GM12878 (cell line): ENCODE results near the gene REXO1. TPM values are rescaled to one million over a fixed set of nuclear protein-coding genes. Genes with fewer than 3 reads are reported as not detected.

ENCODE experiments used
- CBFB ChIP-seq: IDR thresholded peaks from 2 replicates; pipeline ENCODE4 v1.6.1; 2016; ENCODE audit warnings: antibody characterized with exemption, low read depth
- FOS ChIP-seq: IDR thresholded peaks from 3 replicates; pipeline ENCODE4 v1.6.1; 2011; ENCODE audit warnings: borderline replicate concordance; ENCODE audit not compliant: insufficient read length; ENCODE audit errors: extremely low read depth
- GABPA ChIP-seq: IDR thresholded peaks from 2 replicates; pipeline ENCODE4 v1.6.1; 2014; ENCODE audit warnings: antibody characterized with exemption, low read depth, mild to moderate bottlenecking, inconsistent platforms
- MXI1 ChIP-seq: fragments of 150-350 bp; IDR thresholded peaks from 2 replicates; pipeline ENCODE4 v1.6.1; 2011; ENCODE audit warnings: low read depth, mild to moderate bottlenecking, inconsistent platforms, low read length, improper control_type of control experiment
- PML ChIP-seq: IDR thresholded peaks from 2 replicates; pipeline ENCODE4 v1.6.1; 2012; ENCODE audit warnings: low read length, inconsistent platforms
- POLR2A ChIP-seq: IDR thresholded peaks from 2 replicates; pipeline ENCODE4 v1.6.1; 2011; ENCODE audit warnings: low read depth, mild to moderate bottlenecking, low read length
- POLR2AphosphoS2 ChIP-seq: IDR thresholded peaks from 2 replicates; pipeline ENCODE4 v1.6.1; 2011; ENCODE audit warnings: low read depth, mild to moderate bottlenecking, low read length, improper control_type of control experiment, moderate library complexity
- POLR2AphosphoS5 ChIP-seq: IDR thresholded peaks from 2 replicates; pipeline ENCODE4 v1.6.1; 2011; ENCODE audit warnings: mild to moderate bottlenecking, low read length, inconsistent platforms
- SIN3A ChIP-seq: IDR thresholded peaks from 2 replicates; pipeline ENCODE4 v1.6.1; 2012; ENCODE audit warnings: low read depth, low read length, improper control_type of control experiment
- SMAD5 ChIP-seq: IDR thresholded peaks from 2 replicates; pipeline ENCODE4 v1.6.1; 2016; ENCODE audit warnings: antibody characterized with exemption, low read depth
- SUZ12 ChIP-seq: fragments of 200-600 bp; sonication (generic); IDR thresholded peaks from one replicate; pipeline ENCODE4 v1.6.1; 2018; ENCODE audit warnings: antibody characterized with exemption, mild to moderate bottlenecking; ENCODE audit not compliant: unreplicated experiment
- WRNIP1 ChIP-seq: IDR thresholded peaks from 2 replicates; pipeline ENCODE4 v1.6.1; 2011; ENCODE audit warnings: low read depth, low read length, improper control_type of control experiment, borderline replicate concordance
- YY1 ChIP-seq: IDR thresholded peaks from 2 replicates; pipeline ENCODE4 v1.6.1; 2011; ENCODE audit warnings: low read depth, mild to moderate bottlenecking, low read length
- ZNF207 ChIP-seq: fragments of 450-650 bp; IDR thresholded peaks from 2 replicates; pipeline ENCODE4 v1.6.1; 2014; ENCODE audit warnings: antibody characterized with exemption, mild to moderate bottlenecking, borderline replicate concordance
- ZNF24 ChIP-seq: fragments of 450-650 bp; IDR thresholded peaks from 2 replicates; pipeline ENCODE4 v1.6.1; 2017; ENCODE audit warnings: antibody characterized with exemption, mild to moderate bottlenecking
- polyA plus RNA-seq, 11 experiments: library from polyadenylated mRNA; depleted of rRNA in 4 of 11; unstranded in 6 of 11; stranded (reverse) in 5 of 11; fragments of >200 nt; fragmentation: Nextera tagmentation in 4 of 11; fragmentation: Illumina TruSeq in 1 of 11; extraction: Ambion mirVana in 4 of 11; extraction: Trizol in 1 of 11; gene quantifications; 1 replicate in 1 of 11; 2 replicates in 10 of 11; pipeline versions ENCODE4 v1.2.1 to v1.2.3, GENCODE V29; 2011 to 2016; ENCODE audit warnings: inconsistent platforms in 2 of 11, missing spikeins in 2 of 11, low read depth in 1 of 11
- total RNA-seq, 4 experiments: library from RNA; depleted of rRNA in 3 of 4; stranded (reverse); fragments of >200 nt in 3 of 4; fragmentation: Illumina TruSeq in 1 of 4; extraction: Trizol in 1 of 4; gene quantifications; 2 replicates each; pipeline versions ENCODE4 v1.2.1 to v1.2.3, GENCODE V29; 2013 to 2021
- TF ChIP-seq, protein P1 (sequence below): IDR thresholded peaks from 2 replicates; pipeline ENCODE4 v1.6.1; 2012; ENCODE audit warnings: low read depth, low read length, improper control_type of control experiment
- TF ChIP-seq, protein P2 (sequence below): fragments of 450-650 bp; IDR thresholded peaks from 2 replicates; pipeline ENCODE4 v1.6.1; 2016; ENCODE audit warnings: mild to moderate bottlenecking
- TF ChIP-seq, protein P3 (sequence below): IDR thresholded peaks from 2 replicates; pipeline ENCODE4 v1.6.1; 2011; ENCODE audit warnings: borderline replicate concordance, low read depth, mild to moderate bottlenecking, moderate library complexity, low read length; ENCODE audit not compliant: insufficient read depth, poor library complexity, severe bottlenecking
- TF ChIP-seq, protein P4 (sequence below): IDR thresholded peaks from 2 replicates; pipeline ENCODE4 v1.6.1; 2011; ENCODE audit warnings: mild to moderate bottlenecking, low read depth, low read length, moderate library complexity; ENCODE audit not compliant: insufficient replicate concordance
- TF ChIP-seq, protein P5 (sequence below): fragments of 450-650 bp; IDR thresholded peaks from 2 replicates; pipeline ENCODE4 v1.6.1; 2017; ENCODE audit warnings: mild to moderate bottlenecking

The REXO1 gene
- total and polyA plus RNA-seq, 10 of the 15 experiments (the other 5 are each of a cell fraction or from before 2014, with no cell fraction given), result 0.03 to 45.2 (median 8.4) TPM

DNA sequence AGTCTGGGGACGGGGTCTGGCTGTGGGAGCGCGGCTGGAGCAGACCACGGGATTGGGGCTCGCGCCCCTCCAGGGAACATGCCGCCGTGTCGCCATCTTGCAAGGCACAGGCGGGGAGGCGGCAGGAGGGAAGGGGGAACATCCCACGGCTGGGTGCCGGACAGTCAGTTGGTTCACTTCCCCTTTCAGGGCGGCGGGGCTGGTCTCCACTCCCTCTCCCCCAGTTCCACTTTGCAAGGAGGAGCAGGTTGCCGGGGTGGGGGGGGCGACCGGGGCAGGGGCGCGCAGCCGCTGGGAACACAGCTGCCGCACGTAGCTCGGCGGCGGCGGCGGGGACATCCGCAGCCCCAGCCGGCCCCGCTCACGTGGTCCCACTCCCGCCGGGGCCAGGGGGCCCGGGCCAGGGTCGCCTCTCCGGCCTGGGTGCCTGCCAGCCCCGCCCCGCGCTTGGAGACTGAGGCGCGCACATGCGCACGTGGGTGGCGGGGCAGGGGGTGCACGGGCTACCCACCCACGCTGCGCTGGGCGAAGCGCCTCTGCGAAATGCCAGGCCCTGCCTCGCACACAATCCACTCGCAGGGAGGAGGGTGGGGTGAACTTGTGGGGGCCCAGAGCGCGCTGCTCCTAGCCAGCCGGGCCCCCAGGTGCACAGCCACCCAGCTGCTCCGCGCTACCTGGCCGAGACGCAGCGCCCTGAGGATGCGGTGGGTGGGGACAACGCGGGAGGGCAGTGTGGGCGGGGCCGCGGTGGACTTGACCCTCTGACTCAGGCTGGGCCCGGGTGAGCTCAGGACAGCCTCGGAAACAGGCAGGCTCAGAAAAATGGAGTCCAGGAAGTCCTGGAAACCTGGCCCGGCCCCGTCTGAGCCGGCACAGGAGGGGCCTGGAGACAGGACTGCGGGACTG, 8.7 kb upstream of the REXO1 start (continued):
- TF ChIP-seq, protein P1, sequence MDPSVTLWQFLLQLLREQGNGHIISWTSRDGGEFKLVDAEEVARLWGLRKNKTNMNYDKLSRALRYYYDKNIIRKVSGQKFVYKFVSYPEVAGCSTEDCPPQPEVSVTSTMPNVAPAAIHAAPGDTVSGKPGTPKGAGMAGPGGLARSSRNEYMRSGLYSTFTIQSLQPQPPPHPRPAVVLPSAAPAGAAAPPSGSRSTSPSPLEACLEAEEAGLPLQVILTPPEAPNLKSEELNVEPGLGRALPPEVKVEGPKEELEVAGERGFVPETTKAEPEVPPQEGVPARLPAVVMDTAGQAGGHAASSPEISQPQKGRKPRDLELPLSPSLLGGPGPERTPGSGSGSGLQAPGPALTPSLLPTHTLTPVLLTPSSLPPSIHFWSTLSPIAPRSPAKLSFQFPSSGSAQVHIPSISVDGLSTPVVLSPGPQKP, result no peak
- TF ChIP-seq YY1 (peak; percentile 93), ZNF24 (no peak), ZNF207 (no peak), POLR2AphosphoS5 (peak; percentile 48; the same call in 1 of the 2 replicates), CBFB (no peak), GABPA (no peak), SUZ12 (no peak), PML (no peak), POLR2AphosphoS2 (peak; percentile 32; the same call in 1 of the 2 replicates), SIN3A (peak; percentile 35; the same call in 1 of the 2 replicates), WRNIP1 (no peak), MXI1 (peak; percentile 46), FOS (no peak), POLR2A (peak; percentile 57), SMAD5 (no peak)
- TF ChIP-seq, protein P2, sequence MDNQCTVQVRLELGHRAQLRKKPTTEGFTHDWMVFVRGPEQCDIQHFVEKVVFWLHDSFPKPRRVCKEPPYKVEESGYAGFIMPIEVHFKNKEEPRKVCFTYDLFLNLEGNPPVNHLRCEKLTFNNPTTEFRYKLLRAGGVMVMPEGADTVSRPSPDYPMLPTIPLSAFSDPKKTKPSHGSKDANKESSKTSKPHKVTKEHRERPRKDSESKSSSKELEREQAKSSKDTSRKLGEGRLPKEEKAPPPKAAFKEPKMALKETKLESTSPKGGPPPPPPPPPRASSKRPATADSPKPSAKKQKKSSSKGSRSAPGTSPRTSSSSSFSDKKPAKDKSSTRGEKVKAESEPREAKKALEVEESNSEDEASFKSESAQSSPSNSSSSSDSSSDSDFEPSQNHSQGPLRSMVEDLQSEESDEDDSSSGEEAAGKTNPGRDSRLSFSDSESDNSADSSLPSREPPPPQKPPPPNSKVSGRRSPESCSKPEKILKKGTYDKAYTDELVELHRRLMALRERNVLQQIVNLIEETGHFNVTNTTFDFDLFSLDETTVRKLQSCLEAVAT, result no peak
- TF ChIP-seq, protein P3, sequence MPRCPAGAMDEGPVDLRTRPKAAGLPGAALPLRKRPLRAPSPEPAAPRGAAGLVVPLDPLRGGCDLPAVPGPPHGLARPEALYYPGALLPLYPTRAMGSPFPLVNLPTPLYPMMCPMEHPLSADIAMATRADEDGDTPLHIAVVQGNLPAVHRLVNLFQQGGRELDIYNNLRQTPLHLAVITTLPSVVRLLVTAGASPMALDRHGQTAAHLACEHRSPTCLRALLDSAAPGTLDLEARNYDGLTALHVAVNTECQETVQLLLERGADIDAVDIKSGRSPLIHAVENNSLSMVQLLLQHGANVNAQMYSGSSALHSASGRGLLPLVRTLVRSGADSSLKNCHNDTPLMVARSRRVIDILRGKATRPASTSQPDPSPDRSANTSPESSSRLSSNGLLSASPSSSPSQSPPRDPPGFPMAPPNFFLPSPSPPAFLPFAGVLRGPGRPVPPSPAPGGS, result no peak
- TF ChIP-seq, protein P4, sequence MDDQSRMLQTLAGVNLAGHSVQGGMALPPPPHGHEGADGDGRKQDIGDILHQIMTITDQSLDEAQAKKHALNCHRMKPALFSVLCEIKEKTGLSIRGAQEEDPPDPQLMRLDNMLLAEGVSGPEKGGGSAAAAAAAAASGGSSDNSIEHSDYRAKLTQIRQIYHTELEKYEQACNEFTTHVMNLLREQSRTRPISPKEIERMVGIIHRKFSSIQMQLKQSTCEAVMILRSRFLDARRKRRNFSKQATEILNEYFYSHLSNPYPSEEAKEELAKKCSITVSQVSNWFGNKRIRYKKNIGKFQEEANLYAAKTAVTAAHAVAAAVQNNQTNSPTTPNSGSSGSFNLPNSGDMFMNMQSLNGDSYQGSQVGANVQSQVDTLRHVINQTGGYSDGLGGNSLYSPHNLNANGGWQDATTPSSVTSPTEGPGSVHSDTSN, result no peak
- TF ChIP-seq, protein P5, sequence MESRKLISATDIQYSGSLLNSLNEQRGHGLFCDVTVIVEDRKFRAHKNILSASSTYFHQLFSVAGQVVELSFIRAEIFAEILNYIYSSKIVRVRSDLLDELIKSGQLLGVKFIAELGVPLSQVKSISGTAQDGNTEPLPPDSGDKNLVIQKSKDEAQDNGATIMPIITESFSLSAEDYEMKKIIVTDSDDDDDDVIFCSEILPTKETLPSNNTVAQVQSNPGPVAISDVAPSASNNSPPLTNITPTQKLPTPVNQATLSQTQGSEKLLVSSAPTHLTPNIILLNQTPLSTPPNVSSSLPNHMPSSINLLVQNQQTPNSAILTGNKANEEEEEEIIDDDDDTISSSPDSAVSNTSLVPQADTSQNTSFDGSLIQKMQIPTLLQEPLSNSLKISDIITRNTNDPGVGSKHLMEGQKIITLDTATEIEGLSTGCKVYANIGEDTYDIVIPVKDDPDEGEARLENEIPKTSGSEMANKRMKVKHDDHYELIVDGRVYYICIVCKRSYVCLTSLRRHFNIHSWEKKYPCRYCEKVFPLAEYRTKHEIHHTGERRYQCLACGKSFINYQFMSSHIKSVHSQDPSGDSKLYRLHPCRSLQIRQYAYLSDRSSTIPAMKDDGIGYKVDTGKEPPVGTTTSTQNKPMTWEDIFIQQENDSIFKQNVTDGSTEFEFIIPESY, result no peak
